Activated naive CD4-positive, alpha-beta T cell treated with anti-CD3 and anti-CD28 coated beads for 36 hours (primary cell): Measurements from ENCODE around the gene OR5AU1. TPM values are rescaled to one million over a fixed set of nuclear protein-coding genes. Genes with fewer than 3 reads are reported as not detected.
"Not testable (repeated sequence)": the region's sequence is repeated elsewhere in the genome, so short reads cannot be mapped to it uniquely, and the experiment has no call there.

Source experiments
- CTCF ChIA-PET: fragments of 350-600 bp; sonication (Branson Sonifier 250); formaldehyde crosslinking; loops from one replicate; lab custom pipeline; 2021; ENCODE audit warnings: antibody characterized with exemption; lab: Charles Lee
- DNase-seq: peaks from one replicate; pipeline ENCODE4 v3.0.0-alpha.2; 2020
- H3K27ac Mint-ChIP-seq: one replicate; pipeline ENCODE4 v1.8.0; 2021; ENCODE audit warnings: mild to moderate bottlenecking, mixed read lengths
- H3K27me3 Mint-ChIP-seq: one replicate; pipeline ENCODE4 v1.8.0; 2021; ENCODE audit warnings: low read depth, mixed read lengths
- H3K36me3 Mint-ChIP-seq: one replicate; pipeline ENCODE4 v1.8.0; 2021; ENCODE audit warnings: low read depth, mixed read lengths
- H3K4me1 Mint-ChIP-seq: one replicate; pipeline ENCODE4 v1.8.0; 2021; ENCODE audit warnings: low read depth, mixed read lengths
- H3K4me3 Mint-ChIP-seq: one replicate; pipeline ENCODE4 v1.8.0; 2021; ENCODE audit warnings: mild to moderate bottlenecking, moderate library complexity, mixed read lengths
- H3K9me3 Mint-ChIP-seq: one replicate; pipeline ENCODE4 v1.8.0; 2021; ENCODE audit warnings: mixed read lengths
- intact Hi-C: fragments of 100-400 bp; cut with micrococcal nuclease; formaldehyde crosslinking; loops from one replicate; pipeline ENCODE4 v1.15.1; 2023
- total RNA-seq, 2 experiments: library from RNA; stranded (reverse); gene quantifications; one replicate each; pipeline ENCODE4 v1.2.3, GENCODE V29; 2021

OR5AU1 gene
- total RNA-seq, 2 experiments from 2014 or later, result not detected

GRCh38 chr14:21163871-21164291, 8.0 kb upstream of the OR5AU1 start:
- Mint-ChIP-seq H3K9me3 (no peaks in the 10 kb centered on the region), H3K27ac (no peak overlapping the region), H3K4me3 (no peak overlapping the region), H3K4me1 (no peaks in the 10 kb centered on the region), H3K27me3 (peaks cover 9% of the 10 kb centered on the region), H3K36me3 (no peaks in the 10 kb centered on the region)
- intact Hi-C loops, result no loop called here
- no peak for DNase-seq
- CTCF ChIA-PET, result interaction anchor here (0.7 kb wide), 1 partner anchor 448 kb away, joined by 4 read pairs; no protein-coding TSS in a partner anchor

- Mint-ChIP-seq H3K9me3 (no peaks in the 10 kb centered on the region), H3K4me3 (no peak overlapping the region), H3K36me3 (no peaks in the 10 kb centered on the region), H3K4me1 (no peaks in the 10 kb centered on the region), H3K27ac (no peak overlapping the region), H3K27me3 (peaks cover 10% of the 10 kb centered on the region)
- no peak for DNase-seq
- CTCF ChIA-PET, result no interaction called here
- intact Hi-C loops, result no loop called here
These were observed 6.2 kb upstream of the OR5AU1 start for GRCh38 chr14:21162081-21162480.

GRCh38 chr14:21160061-21160610, 4.3 kb upstream of the OR5AU1 start:
- CTCF ChIA-PET, result no interaction called here
- H3K4me3 Mint-ChIP-seq, result no peak overlapping the region
- peaks cover 9% of the 10 kb centered on the region for H3K27me3 Mint-ChIP-seq
- intact Hi-C loops, result no loop called here
- DNase-seq, result no peak
- H3K36me3 Mint-ChIP-seq, result no peaks in the 10 kb centered on the region
- no peak overlapping the region for H3K27ac Mint-ChIP-seq
- no peaks in the 10 kb centered on the region for H3K9me3 Mint-ChIP-seq
- peaks cover 3% of the 10 kb centered on the region for H3K4me1 Mint-ChIP-seq

GRCh38 chr14:21158175-21158574, 2.3 kb upstream of the OR5AU1 start:
- H3K27ac Mint-ChIP-seq, H3K4me1 Mint-ChIP-seq, CTCF ChIA-PET, H3K27me3 Mint-ChIP-seq, H3K36me3 Mint-ChIP-seq, H3K9me3 Mint-ChIP-seq, H3K4me3 Mint-ChIP-seq, DNase-seq, intact Hi-C loops: not testable (repeated sequence)

GRCh38 chr14:21149641-21150367, 6.1 kb downstream of the OR5AU1 start:
- DNase-seq, result no peak
- peaks cover 2% of the 10 kb centered on the region for H3K36me3 Mint-ChIP-seq
- no peaks in the 10 kb centered on the region for H3K4me1 Mint-ChIP-seq
- H3K27ac Mint-ChIP-seq, result no peak overlapping the region
- peaks cover 14% of the 10 kb centered on the region for H3K9me3 Mint-ChIP-seq
- no peak overlapping the region for H3K4me3 Mint-ChIP-seq
- CTCF ChIA-PET, result no interaction called here
- H3K27me3 Mint-ChIP-seq, result peaks cover 2% of the 10 kb centered on the region
- intact Hi-C loops, result no loop called here

- no peak overlapping the region for H3K27ac Mint-ChIP-seq
- intact Hi-C loops, result no loop called here
- no peaks in the 10 kb centered on the region for H3K4me1 Mint-ChIP-seq
- no peak for DNase-seq
- H3K9me3 Mint-ChIP-seq, result peaks cover 16% of the 10 kb centered on the region
- H3K27me3 Mint-ChIP-seq, result peaks cover 6% of the 10 kb centered on the region
- H3K36me3 Mint-ChIP-seq, result peaks cover 2% of the 10 kb centered on the region
- CTCF ChIA-PET, result interaction anchor here (0.6 kb wide), 1 partner anchor 752 kb away, joined by 6 read pairs; no protein-coding TSS in a partner anchor
- no peak overlapping the region for H3K4me3 Mint-ChIP-seq
These were observed 10.4 kb downstream of the OR5AU1 start for GRCh38 chr14:21145437-21145836.

- CTCF ChIA-PET, result interaction anchor here (0.6 to 1.1 kb wide), 3 partner anchors 37 to 290 kb away, joined by 3 read pairs; no protein-coding TSS in a partner anchor
- no peak for DNase-seq
- intact Hi-C loops, result no loop called here
- Mint-ChIP-seq H3K27ac (no peak overlapping the region), H3K9me3 (peaks cover 16% of the 10 kb centered on the region), H3K4me1 (no peaks in the 10 kb centered on the region), H3K27me3 (peaks cover 6% of the 10 kb centered on the region), H3K4me3 (no peak overlapping the region), H3K36me3 (peaks cover 2% of the 10 kb centered on the region)
These were observed 13.5 kb downstream of the OR5AU1 start for GRCh38 chr14:21142357-21142756.

GRCh38 chr14:21136024-21136423, 19.8 kb downstream of the OR5AU1 start:
- no peaks in the 10 kb centered on the region for H3K9me3 Mint-ChIP-seq
- H3K4me1 Mint-ChIP-seq, result no peaks in the 10 kb centered on the region
- H3K4me3 Mint-ChIP-seq, result no peak overlapping the region
- no peak overlapping the region for H3K27ac Mint-ChIP-seq
- intact Hi-C loops, result no loop called here
- H3K36me3 Mint-ChIP-seq, result no peaks in the 10 kb centered on the region
- CTCF ChIA-PET, result interaction anchor here (0.5 to 3.0 kb wide), 10 partner anchors 11 to 384 kb away, joined by 3 to 21 read pairs (median 4); partner anchors contain the start of gene OR5AU1
- DNase-seq, result no peak
- H3K27me3 Mint-ChIP-seq, result no peaks in the 10 kb centered on the region

- Mint-ChIP-seq H3K4me1 (no peaks in the 10 kb centered on the region), H3K4me3 (no peak overlapping the region), H3K36me3 (no peaks in the 10 kb centered on the region), H3K27ac (no peak overlapping the region), H3K9me3 (no peaks in the 10 kb centered on the region), H3K27me3 (no peaks in the 10 kb centered on the region)
- CTCF ChIA-PET, result no interaction called here
- no peak for DNase-seq
- intact Hi-C loops, result no loop called here
These were observed 22.0 kb downstream of the OR5AU1 start for GRCh38 chr14:21133901-21134300.

GRCh38 chr14:21123429-21123828, 32.4 kb downstream of the OR5AU1 start:
- CTCF ChIA-PET, result interaction anchor here (0.5 to 4.4 kb wide), 5 partner anchors 9 to 405 kb away, joined by 3 to 21 read pairs (median 3); no protein-coding TSS in a partner anchor
- H3K4me1 Mint-ChIP-seq, result no peaks in the 10 kb centered on the region

GRCh38 chr14:21121122-21121521, 34.7 kb downstream of the OR5AU1 start:
- no peak for DNase-seq
- H3K9me3 Mint-ChIP-seq, result no peaks in the 10 kb centered on the region
- no peak overlapping the region for H3K27ac Mint-ChIP-seq
- no peaks in the 10 kb centered on the region for H3K4me1 Mint-ChIP-seq
- H3K36me3 Mint-ChIP-seq, result no peaks in the 10 kb centered on the region
- CTCF ChIA-PET, result interaction anchor here (0.6 to 1.7 kb wide), 4 partner anchors 29 to 322 kb away, joined by 3 read pairs; no protein-coding TSS in a partner anchor
- H3K4me3 Mint-ChIP-seq, result no peak overlapping the region
- intact Hi-C loops, result no loop called here
- H3K27me3 Mint-ChIP-seq, result peaks cover 2% of the 10 kb centered on the region

More at GRCh38 chr14:21123429-21123828, 32.4 kb downstream of the OR5AU1 start:
- intact Hi-C loops, result no loop called here
- Mint-ChIP-seq H3K36me3 (no peaks in the 10 kb centered on the region), H3K4me3 (no peak overlapping the region), H3K27ac (no peak overlapping the region), H3K9me3 (no peaks in the 10 kb centered on the region), H3K27me3 (peaks cover 2% of the 10 kb centered on the region)
- DNase-seq, result no peak

- Mint-ChIP-seq H3K27ac (no peak overlapping the region), H3K4me1 (no peaks in the 10 kb centered on the region), H3K4me3 (no peak overlapping the region), H3K27me3 (peaks cover 2% of the 10 kb centered on the region), H3K9me3 (no peaks in the 10 kb centered on the region), H3K36me3 (no peaks in the 10 kb centered on the region)
- intact Hi-C loops, result no loop called here
- CTCF ChIA-PET, result interaction anchor here (0.6 to 1.7 kb wide), 2 partner anchors 105 to 148 kb away, joined by 3 read pairs; no protein-coding TSS in a partner anchor
- no peak for DNase-seq
These were observed 35.2 kb downstream of the OR5AU1 start for GRCh38 chr14:21120686-21121085.
